Neuronal stem cell (in vitro differentiated cells): ENCODE data around the gene PLGLB1.
"Not testable (repeated sequence)": the region's sequence is repeated elsewhere in the genome, so short reads cannot be mapped to it uniquely, and the experiment has no call there.

Experiments
- DNase-seq: peaks from one replicate; pipeline ENCODE4 v3.0.0-alpha.2; 2013; ENCODE audit warnings: low spot score
- H2AFZ ChIP-seq: one replicate; pipeline ENCODE4 v1.6.1; 2013; ENCODE audit warnings: mild to moderate bottlenecking, low read length, inconsistent platforms
- H2AK5ac ChIP-seq: 2 replicates; pipeline ENCODE4 v1.6.1; 2013; ENCODE audit warnings: low read depth, mild to moderate bottlenecking, inconsistent platforms, low read length, moderate library complexity, mixed read lengths
- H2BK120ac ChIP-seq: 2 replicates; pipeline ENCODE4 v1.6.1; 2013; ENCODE audit warnings: low read depth, mild to moderate bottlenecking, inconsistent platforms, low read length, moderate library complexity, mixed read lengths
- H2BK12ac ChIP-seq: one replicate; pipeline ENCODE4 v1.6.1; 2013; ENCODE audit warnings: low read length, inconsistent platforms
- H2BK15ac ChIP-seq: 2 replicates; pipeline ENCODE4 v1.6.1; 2013; ENCODE audit warnings: mild to moderate bottlenecking, low read length, inconsistent platforms, mixed read lengths
- H2BK5ac ChIP-seq: one replicate; pipeline ENCODE4 v1.6.1; 2013; ENCODE audit warnings: inconsistent platforms, mild to moderate bottlenecking, low read length, moderate library complexity
- H3K14ac ChIP-seq: one replicate; pipeline ENCODE4 v1.6.1; 2013; ENCODE audit warnings: low read length, inconsistent platforms
- H3K18ac ChIP-seq: 2 replicates; pipeline ENCODE4 v1.6.1; 2013; ENCODE audit warnings: low read length, inconsistent platforms
- H3K23ac ChIP-seq: 2 replicates; pipeline ENCODE4 v1.6.1; 2013; ENCODE audit warnings: low read depth, mild to moderate bottlenecking, mixed read lengths, low read length, inconsistent platforms; ENCODE audit not compliant: poor library complexity
- H3K27ac ChIP-seq: replicated peaks from 3 replicates; pipeline ENCODE4 v1.5.1; 2013; ENCODE audit warnings: low read length, inconsistent platforms
- H3K27me3 ChIP-seq, 3 experiments: 2 replicates each; pipeline ENCODE4 v1.6.1; 2013; ENCODE audit warnings: low read length in 3 of 3, mild to moderate bottlenecking in 2 of 3, inconsistent platforms in 1 of 3, low read depth in 1 of 3, mixed read lengths in 1 of 3, moderate library complexity in 1 of 3; ENCODE audit not compliant: control insufficient read depth in 3 of 3, insufficient read depth in 3 of 3
- H3K36me3 ChIP-seq, 2 donors: replicated peaks in 1 of 2; 2 replicates each; pipeline ENCODE4 v1.6.1; 2013; ENCODE audit warnings: low read length in 2 of 2; ENCODE audit not compliant: control insufficient read depth in 2 of 2, insufficient read depth in 2 of 2
- H3K4ac ChIP-seq: 2 replicates; pipeline ENCODE4 v1.6.1; 2013; ENCODE audit warnings: inconsistent platforms, mild to moderate bottlenecking, low read length, moderate library complexity
- H3K4me1 ChIP-seq, 2 donors: 1 replicate in 1 of 2; 2 replicates in 1 of 2; pipeline ENCODE4 v1.6.1; 2013; ENCODE audit warnings: low read length in 2 of 2, low read depth in 1 of 2; ENCODE audit not compliant: control insufficient read depth in 2 of 2, insufficient read depth in 1 of 2
- H3K4me2 ChIP-seq: one replicate; pipeline ENCODE4 v1.6.1; 2013; ENCODE audit warnings: mild to moderate bottlenecking, low read length, inconsistent platforms; ENCODE audit not compliant: insufficient read depth, poor library complexity, severe bottlenecking
- H3K4me3 ChIP-seq, 2 donors: 2 replicates each; pipeline ENCODE4 v1.5.1; 2013; ENCODE audit warnings: low read length in 2 of 2, mild to moderate bottlenecking in 2 of 2, inconsistent platforms in 1 of 2, moderate library complexity in 1 of 2
- H3K79me1 ChIP-seq: one replicate; pipeline ENCODE4 v1.6.1; 2013; ENCODE audit warnings: low read depth, mild to moderate bottlenecking, inconsistent platforms, low read length, moderate library complexity
- H3K9ac ChIP-seq: one replicate; pipeline ENCODE4 v1.6.1; 2013; ENCODE audit warnings: mild to moderate bottlenecking, low read depth, low read length, inconsistent platforms; ENCODE audit not compliant: poor library complexity
- H3K9me3 ChIP-seq, 2 donors: replicated peaks in 1 of 2; 2 replicates each; pipeline versions ENCODE3 to v1.6.1; 2013; ENCODE audit warnings: low read length in 2 of 2, mild to moderate bottlenecking in 2 of 2, inconsistent platforms in 1 of 2, low read depth in 1 of 2, mixed read lengths in 1 of 2, moderate library complexity in 1 of 2; ENCODE audit not compliant: control insufficient read depth in 2 of 2, insufficient read depth in 1 of 2
- H4K8ac ChIP-seq: one replicate; pipeline ENCODE4 v1.6.1; 2013; ENCODE audit warnings: low read depth, mild to moderate bottlenecking, inconsistent platforms, low read length, moderate library complexity
- H4K91ac ChIP-seq: one replicate; pipeline ENCODE4 v1.6.1; 2013; ENCODE audit warnings: low read length, low read depth, mild to moderate bottlenecking, inconsistent platforms; ENCODE audit not compliant: poor library complexity
- WGBS, 2 donors: extraction: QIAGEN DNeasy Blood & Tissue Kit; methylation state at CpG; one replicate each; pipeline ENCODE4 v1.1.7; 2013; ENCODE audit warnings: missing lambda C conversion rate in 2 of 2, mixed read lengths in 1 of 2; ENCODE audit not compliant: insufficient read length in 2 of 2, insufficient replicate concordance in 1 of 2; ENCODE audit errors: extremely low coverage in 2 of 2; 5-methylcytosine and 5-hydroxymethylcytosine counted together

PLGLB1 gene

GRCh38 chr2:87057606-87058005 is 36.0 kb upstream of the PLGLB1 start:
- H2AK5ac ChIP-seq, H2BK15ac ChIP-seq, H3K4me3 ChIP-seq, H3K27ac ChIP-seq, H2BK120ac ChIP-seq, H3K4ac ChIP-seq, H3K9ac ChIP-seq, H3K27me3 ChIP-seq, H4K8ac ChIP-seq, H2BK12ac ChIP-seq, H3K18ac ChIP-seq, H3K23ac ChIP-seq, H3K9me3 ChIP-seq, H2BK5ac ChIP-seq, H3K14ac ChIP-seq, H3K4me1 ChIP-seq, H3K4me2 ChIP-seq, H2AFZ ChIP-seq, DNase-seq, H3K79me1 ChIP-seq, H3K36me3 ChIP-seq, H4K91ac ChIP-seq: not testable (repeated sequence)
- WGBS, 2 donors = no CpG with 5 or more reads among the region's 4 CpGs

GRCh38 chr2:87056843-87057242 is 35.2 kb upstream of the PLGLB1 start:
- H3K23ac ChIP-seq, H4K8ac ChIP-seq, H2BK120ac ChIP-seq, H3K79me1 ChIP-seq, H3K27ac ChIP-seq, H3K18ac ChIP-seq, H2BK15ac ChIP-seq, H3K27me3 ChIP-seq, H2AFZ ChIP-seq, H3K14ac ChIP-seq, H3K4me1 ChIP-seq, H3K4ac ChIP-seq, H4K91ac ChIP-seq, H3K36me3 ChIP-seq, H3K9ac ChIP-seq, H2BK12ac ChIP-seq, H3K4me3 ChIP-seq, H2BK5ac ChIP-seq, H3K9me3 ChIP-seq, H3K4me2 ChIP-seq, DNase-seq, H2AK5ac ChIP-seq: not testable (repeated sequence)

GRCh38 chr2:87056435-87056834 is 34.8 kb upstream of the PLGLB1 start:
- not testable (repeated sequence) for H3K36me3 ChIP-seq, H2BK12ac ChIP-seq, H3K23ac ChIP-seq, H2BK15ac ChIP-seq, H2AK5ac ChIP-seq, H3K18ac ChIP-seq, H3K9ac ChIP-seq, H3K4me1 ChIP-seq, H3K79me1 ChIP-seq, H3K4me3 ChIP-seq, DNase-seq, H3K9me3 ChIP-seq, H3K4ac ChIP-seq, H3K14ac ChIP-seq, H2BK120ac ChIP-seq, H2AFZ ChIP-seq, H3K27me3 ChIP-seq, H3K27ac ChIP-seq, H2BK5ac ChIP-seq, H3K4me2 ChIP-seq, H4K91ac ChIP-seq, H4K8ac ChIP-seq
- WGBS, 2 donors = no CpG with 5 or more reads among the region's 11 CpGs

GRCh38 chr2:87054375-87054774 is 32.7 kb upstream of the PLGLB1 start:
- H2AFZ ChIP-seq = not testable (repeated sequence)

More at GRCh38 chr2:87054375-87054774, 32.7 kb upstream of the PLGLB1 start:
- not testable (repeated sequence) for H3K14ac ChIP-seq, H3K4me3 ChIP-seq, H2AK5ac ChIP-seq, H2BK5ac ChIP-seq, H2BK12ac ChIP-seq, H4K91ac ChIP-seq, H3K4me2 ChIP-seq, H3K9me3 ChIP-seq, H3K4me1 ChIP-seq, H3K79me1 ChIP-seq, H3K4ac ChIP-seq, H3K27ac ChIP-seq, H3K9ac ChIP-seq, DNase-seq, H3K18ac ChIP-seq, H3K36me3 ChIP-seq, H2BK120ac ChIP-seq, H3K23ac ChIP-seq, H2BK15ac ChIP-seq, H3K27me3 ChIP-seq, H4K8ac ChIP-seq
- WGBS, 2 donors = no CpG with 5 or more reads among the region's 4 CpGs
